OCI-LY7 (cell line): ENCODE results near the gene GNL2.

Experiments used
- EZH2phosphoT487 ChIP-seq: fragments of 200-600 bp; sonication (generic); IDR thresholded peaks from 2 replicates; pipeline ENCODE4 v1.6.1; 2018; ENCODE audit warnings: low read depth, borderline replicate concordance, mild to moderate bottlenecking, mixed run types, antibody characterized with exemption, low read length, moderate library complexity, mixed read lengths
- TF ChIP-seq, protein P1 (sequence below): fragments of 200-600 bp; sonication (generic); conservative IDR thresholded peaks from 2 replicates; pipeline ENCODE4 v1.5.1; 2014; ENCODE audit warnings: mild to moderate bottlenecking, antibody characterized with exemption, low read length, moderate library complexity, mixed read lengths

DNA sequence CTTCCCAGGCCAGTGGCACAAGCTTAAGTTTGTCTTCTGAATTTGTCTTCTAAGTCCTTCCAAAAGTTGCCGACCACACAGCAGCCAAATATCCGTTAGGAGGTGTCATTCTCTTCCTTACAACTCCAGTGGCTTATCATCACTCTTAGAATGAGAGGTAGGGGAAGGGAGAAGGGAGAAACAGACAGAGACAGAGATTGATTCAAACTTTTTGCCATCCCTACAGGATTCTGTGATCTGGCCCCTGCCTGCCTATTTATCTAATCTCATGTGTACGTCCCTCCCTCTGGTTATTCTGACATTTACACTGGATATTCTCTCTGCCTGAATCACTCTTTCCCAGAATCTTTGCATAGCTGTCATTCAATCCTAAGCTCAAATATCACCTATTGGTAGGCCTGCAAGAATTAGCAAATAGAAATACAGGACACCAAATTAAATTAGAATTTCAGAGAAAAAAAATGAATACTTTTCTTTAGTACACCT, 488 bp upstream of the GNL2 start:
- TF ChIP-seq, protein P1, sequence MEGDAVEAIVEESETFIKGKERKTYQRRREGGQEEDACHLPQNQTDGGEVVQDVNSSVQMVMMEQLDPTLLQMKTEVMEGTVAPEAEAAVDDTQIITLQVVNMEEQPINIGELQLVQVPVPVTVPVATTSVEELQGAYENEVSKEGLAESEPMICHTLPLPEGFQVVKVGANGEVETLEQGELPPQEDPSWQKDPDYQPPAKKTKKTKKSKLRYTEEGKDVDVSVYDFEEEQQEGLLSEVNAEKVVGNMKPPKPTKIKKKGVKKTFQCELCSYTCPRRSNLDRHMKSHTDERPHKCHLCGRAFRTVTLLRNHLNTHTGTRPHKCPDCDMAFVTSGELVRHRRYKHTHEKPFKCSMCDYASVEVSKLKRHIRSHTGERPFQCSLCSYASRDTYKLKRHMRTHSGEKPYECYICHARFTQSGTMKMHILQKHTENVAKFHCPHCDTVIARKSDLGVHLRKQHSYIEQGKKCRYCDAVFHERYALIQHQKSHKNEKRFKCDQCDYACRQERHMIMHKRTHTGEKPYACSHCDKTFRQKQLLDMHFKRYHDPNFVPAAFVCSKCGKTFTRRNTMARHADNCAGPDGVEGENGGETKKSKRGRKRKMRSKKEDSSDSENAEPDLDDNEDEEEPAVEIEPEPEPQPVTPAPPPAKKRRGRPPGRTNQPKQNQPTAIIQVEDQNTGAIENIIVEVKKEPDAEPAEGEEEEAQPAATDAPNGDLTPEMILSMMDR = no peak
- no peak for TF ChIP-seq EZH2phosphoT487
